ENCODE data around the gene ZNF385D.

Gene ZNF385D

GRCh38 chr3:21750831-21751391, at the start of gene ZNF385D:
Gene ZNF385D, minus strand, starts transcription at chr3:21751210. Its CDS starts 294 bp downstream, at chr3:21750916.
- DNase-seq: no peak

GRCh38 chr3:21798356-21799088, 47.5 kb upstream of the ZNF385D start:
- no peak for DNase-seq

- no peak for DNase-seq
Measured at GRCh38 chr3:21795921-21796320, 44.9 kb upstream of the ZNF385D start.

- DNase-seq: no peak
Measured at GRCh38 chr3:21795152-21795837, 44.3 kb upstream of the ZNF385D start.

- DNase-seq: no peak
Measured at GRCh38 chr3:21794291-21794690, 43.3 kb upstream of the ZNF385D start.

- DNase-seq: no peak
Measured at GRCh38 chr3:21792176-21792575, 41.2 kb upstream of the ZNF385D start.

- no peak for DNase-seq
Measured at GRCh38 chr3:21791356-21791755, 40.3 kb upstream of the ZNF385D start.

- DNase-seq: no peak
Measured at GRCh38 chr3:21790466-21790865, 39.5 kb upstream of the ZNF385D start.

- DNase-seq: no peak
Measured at GRCh38 chr3:21789730-21790129, 38.7 kb upstream of the ZNF385D start.

- no peak for DNase-seq
Measured at GRCh38 chr3:21786438-21786797, 35.4 kb upstream of the ZNF385D start.

- DNase-seq: no peak
Measured at GRCh38 chr3:21785765-21786437, 34.9 kb upstream of the ZNF385D start.

- DNase-seq: no peak
Measured at GRCh38 chr3:21783839-21784238, 32.8 kb upstream of the ZNF385D start.

- DNase-seq: no peak
Measured at GRCh38 chr3:21781355-21781754, 30.3 kb upstream of the ZNF385D start.

GRCh38 chr3:21779909-21780308, 28.9 kb upstream of the ZNF385D start:
- DNase-seq: no peak

- no peak for DNase-seq
Measured at GRCh38 chr3:21778715-21779114, 27.7 kb upstream of the ZNF385D start.

- no peak for DNase-seq
Measured at GRCh38 chr3:21777821-21778220, 26.8 kb upstream of the ZNF385D start.

- no peak for DNase-seq
Measured at GRCh38 chr3:21766002-21766401, 15.0 kb upstream of the ZNF385D start.

GRCh38 chr3:21755896-21756295, 4.9 kb upstream of the ZNF385D start:
- no peak for DNase-seq

GRCh38 chr3:21754839-21755238, 3.8 kb upstream of the ZNF385D start:
- DNase-seq: no peak

- no peak for DNase-seq
Measured at GRCh38 chr3:21752749-21753347, 1.8 kb upstream of the ZNF385D start.

GRCh38 chr3:21751886-21752285, 876 bp upstream of the ZNF385D start:
- DNase-seq: no peak

GRCh38 chr3:21750080-21750696, 822 bp downstream of the ZNF385D start:
- no peak for DNase-seq
